ENCODE results near the gene CHADL. TPM values are rescaled to one million over a fixed set of nuclear protein-coding genes. Genes with fewer than 3 reads are reported as not detected.
"Not testable (repeated sequence)": the region's sequence is repeated elsewhere in the genome, so short reads cannot be mapped to it uniquely, and the experiment has no call there.

CHADL gene
- total RNA-seq, 1 donor from 2014 or later: 1.3 TPM

DNA sequence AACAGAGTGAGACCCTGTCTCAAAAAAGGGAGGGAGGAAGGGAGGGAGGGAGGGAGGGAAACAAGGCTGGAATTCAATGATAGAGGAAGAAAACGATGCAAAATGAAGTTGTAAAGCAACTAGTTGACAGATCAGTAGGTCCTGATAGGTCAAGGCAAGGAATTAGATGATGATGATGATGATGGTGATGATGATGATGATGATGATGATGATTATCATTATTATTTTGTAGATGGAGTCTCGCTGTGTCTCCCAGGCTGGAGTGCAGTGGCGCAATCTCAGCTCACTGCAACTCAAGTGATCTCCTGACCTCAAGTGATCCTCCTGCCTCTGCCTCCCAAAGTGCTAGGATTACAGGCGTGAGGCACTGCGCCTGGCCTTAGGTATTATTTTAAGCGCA, 46.9 kb downstream of the CHADL start:
- DNase-seq (ENCODE audit: extremely low read depth, low read depth, low spot score): no peak

DNA sequence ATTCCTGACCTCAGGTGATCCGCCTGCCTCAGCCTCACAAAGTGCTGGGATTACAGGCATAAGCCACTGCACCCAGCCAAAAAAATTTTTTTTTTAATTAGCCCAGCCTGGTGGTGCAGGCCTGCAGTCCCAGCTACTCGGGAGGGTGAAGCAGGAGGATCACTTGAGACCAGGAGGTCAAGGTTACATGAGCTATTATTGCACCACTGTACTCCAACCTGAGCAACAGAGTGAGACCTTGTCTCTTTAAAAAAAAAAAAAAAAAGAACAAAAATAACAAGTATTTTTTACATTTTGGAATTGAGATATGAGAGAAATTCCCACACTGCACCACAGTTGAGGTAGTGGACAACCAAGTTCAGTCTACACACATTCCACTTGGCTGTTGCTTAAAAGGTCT, 49.3 kb downstream of the CHADL start:
- DNase-seq (ENCODE audit: extremely low read depth, low read depth, low spot score): no peak

DNA sequence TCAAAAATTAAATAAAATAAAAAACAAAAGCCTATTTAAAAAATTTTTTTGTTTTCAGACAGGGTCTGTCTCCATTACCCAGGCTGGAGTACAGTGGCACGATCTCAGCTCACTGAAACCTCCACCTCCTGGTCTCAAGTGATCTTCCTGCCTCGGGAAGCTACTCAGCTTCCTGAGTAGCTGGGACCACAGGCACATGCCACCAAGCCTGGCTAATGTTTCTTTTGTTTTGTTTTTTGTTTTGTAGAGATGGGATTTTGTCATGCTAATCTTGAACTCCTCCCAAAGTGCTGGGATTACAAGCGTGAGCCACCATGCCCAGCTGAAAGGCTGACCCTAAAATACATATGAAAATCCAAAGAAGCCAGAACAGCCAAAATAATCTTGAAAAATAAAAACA, 56.1 kb downstream of the CHADL start:
- DNase-seq (ENCODE audit: extremely low read depth, low read depth, low spot score): no peak

DNA sequence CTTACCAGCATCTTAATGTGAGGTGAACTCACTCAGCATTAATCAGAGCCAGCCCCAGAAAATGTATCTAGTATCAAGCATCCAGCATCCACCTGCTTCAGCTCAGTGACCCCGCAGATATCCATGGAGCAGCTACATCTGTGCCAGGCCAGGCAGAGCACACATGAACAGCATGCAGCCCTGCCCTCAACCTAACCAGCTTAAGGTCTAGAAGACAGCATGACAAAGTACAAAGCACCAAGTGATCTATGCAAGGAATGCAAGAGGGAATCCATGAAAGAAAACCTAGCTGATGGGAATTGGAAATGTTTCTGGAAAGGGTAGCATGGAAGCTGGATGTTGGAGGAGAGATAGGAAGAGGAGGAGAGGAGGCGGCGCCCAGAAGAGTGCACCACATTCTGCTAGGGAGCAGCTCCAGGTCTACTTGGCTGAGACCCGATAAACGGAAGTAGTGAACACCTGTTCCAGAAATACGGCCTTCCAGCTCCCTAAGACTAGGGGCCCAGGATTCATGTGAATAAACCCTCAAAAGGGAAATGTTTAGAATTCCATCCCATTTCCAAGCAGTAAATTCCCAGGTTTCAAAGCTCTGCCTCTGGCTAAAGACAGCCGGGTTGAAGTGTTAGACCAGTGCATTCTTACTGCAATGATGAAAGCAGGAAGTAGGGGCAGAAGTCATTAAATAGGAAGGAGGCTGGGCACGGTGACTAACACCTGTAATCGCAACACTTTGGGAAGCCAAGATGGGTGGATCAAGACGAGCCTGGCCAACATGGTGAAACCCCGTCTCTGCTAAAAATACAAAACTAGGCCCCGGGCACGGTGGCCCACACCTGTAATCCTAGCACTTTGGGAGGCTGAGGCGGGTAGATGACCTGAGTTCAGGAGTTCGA, 59.1 kb downstream of the CHADL start:
- peak; percentile 74 for DNase-seq (ENCODE audit: extremely low read depth, low read depth, low spot score)

DNA sequence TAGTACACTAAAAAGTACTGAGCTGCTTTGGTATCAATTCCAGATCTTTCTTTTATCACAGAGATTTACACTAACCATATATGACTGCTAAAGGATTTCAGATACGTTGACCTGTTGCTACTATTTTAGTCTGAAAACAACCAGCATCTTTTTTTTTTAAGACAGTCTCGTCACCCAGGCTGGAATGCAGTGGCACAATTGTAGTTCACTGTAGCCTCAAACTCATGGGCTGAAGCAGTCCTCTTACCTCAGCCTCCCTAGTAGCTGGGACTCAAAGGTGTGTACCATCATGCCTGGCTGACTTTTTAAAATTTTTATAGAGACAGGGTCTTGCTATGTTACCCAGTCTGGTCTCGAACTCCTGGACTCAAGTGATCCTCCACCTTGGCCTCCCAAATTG, 59.8 kb downstream of the CHADL start:
- DNase-seq (ENCODE audit: extremely low read depth, low read depth, low spot score): no peak

DNA sequence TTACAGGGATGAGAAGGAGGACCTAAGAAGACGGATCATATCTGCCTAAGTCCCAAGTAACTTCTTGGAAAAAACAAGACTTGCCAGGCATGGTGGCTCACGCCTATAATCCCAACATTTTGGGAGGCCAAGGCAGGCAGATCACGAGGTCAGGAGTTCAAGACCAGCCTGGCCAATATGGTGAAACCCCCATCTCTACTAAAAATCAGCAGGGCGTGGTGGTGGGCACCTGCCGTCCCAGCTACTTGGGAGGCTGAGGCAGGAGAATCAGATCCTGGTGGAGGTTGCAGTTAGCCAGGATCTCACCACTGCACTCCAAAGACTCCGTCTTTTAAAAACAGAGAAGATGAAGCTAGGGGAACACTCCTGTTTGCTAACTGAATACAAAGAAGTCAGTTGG, 60.4 kb downstream of the CHADL start:
- DNase-seq (ENCODE audit: extremely low read depth, low read depth, low spot score): not testable (repeated sequence)

Other genes starting within 250 kb of the CHADL start
- gene EP300, start 148.3 kb downstream of the CHADL start, total RNA-seq: 62.8 and 68.1 TPM in 2 replicates
- gene L3MBTL2, start 35.6 kb downstream of the CHADL start, total RNA-seq: 23.2 and 25.8 TPM in 2 replicates
- gene RANGAP1, start 45.3 kb upstream of the CHADL start, total RNA-seq: 121 and 135 TPM in 2 replicates
- 97.4 and 125 TPM in 2 replicates for gene ZC3H7B, start 60.6 kb upstream of the CHADL start, total RNA-seq
- gene TEF, start 141.0 kb upstream of the CHADL start, total RNA-seq: 5.0 and 8.1 TPM in 2 replicates
- 45.5 and 49.9 TPM in 2 replicates for gene TOB2, start 205.9 kb upstream of the CHADL start, total RNA-seq
- 26.1 and 43.8 TPM in 2 replicates for gene PHF5A, start 227.8 kb upstream of the CHADL start, total RNA-seq
- gene ACO2, start 228.2 kb upstream of the CHADL start, total RNA-seq: 84.3 and 87.2 TPM in 2 replicates

Data from glomerular endothelial cell (primary cell).